Activated T-cell treated with anti-CD3 and anti-CD28 coated beads, Interleukin-2, amount 50 U/mL, for 72 hours (primary cell): ENCODE measurements around the gene ANG. TPM values are rescaled to one million over a fixed set of nuclear protein-coding genes. Genes with fewer than 3 reads are reported as not detected.
A peak's percentile ranks its signal among the peaks of the same experiment; 100 is the strongest.
"Not testable (repeated sequence)": the region's sequence is repeated elsewhere in the genome, so short reads cannot be mapped to it uniquely, and the experiment has no call there.

Experiments
- ATAC-seq, 2 donors: fragments of 150-1000 bp; cut with Tn5 transposase; replicated peaks in 1 of 2; 2 replicates each; pipeline ENCODE4 v1.10.0; 2021; ENCODE audit warnings: moderate library complexity in 2 of 2, mild to moderate bottlenecking in 1 of 2
- DNase-seq, 2 donors: peaks; one replicate each; pipeline ENCODE4 v3.0.0; 2021 to 2022; ENCODE audit warnings: mixed read lengths in 1 of 2
- H3K27ac Mint-ChIP-seq: one replicate; pipeline ENCODE4 v1.8.0; 2022; ENCODE audit warnings: mild to moderate bottlenecking, moderate library complexity, mixed read lengths
- H3K27me3 Mint-ChIP-seq: one replicate; pipeline ENCODE4 v1.8.0; 2022; ENCODE audit warnings: low read depth, mixed read lengths
- H3K36me3 Mint-ChIP-seq, 2 donors: one replicate each; pipeline ENCODE4 v1.8.0; 2022; ENCODE audit warnings: mixed read lengths in 2 of 2, mild to moderate bottlenecking in 1 of 2; ENCODE audit not compliant: insufficient read depth in 2 of 2
- H3K4me1 Mint-ChIP-seq: one replicate; pipeline ENCODE4 v1.8.0; 2022; ENCODE audit warnings: low read depth, mixed read lengths
- H3K4me3 Mint-ChIP-seq, 2 donors: one replicate each; pipeline ENCODE4 v1.8.0; 2022; ENCODE audit warnings: mild to moderate bottlenecking in 2 of 2, mixed read lengths in 2 of 2, moderate library complexity in 2 of 2
- H3K9me3 Mint-ChIP-seq, 2 donors: one replicate each; pipeline ENCODE4 v1.8.0; 2022; ENCODE audit warnings: mixed read lengths in 2 of 2
- total RNA-seq, 2 donors: library from RNA; stranded (reverse); gene quantifications; one replicate each; pipeline ENCODE4 v1.2.3, GENCODE V29; 2022

ANG gene
- total RNA-seq, 2 donors from 2014 or later = 0.67 to 2.5 TPM

GRCh38 chr14:20720741-20721140 is 32.2 kb downstream of the ANG start:
- Mint-ChIP-seq H3K4me1 (peaks cover 6% of the 10 kb centered on the region), H3K27ac (no peak overlapping the region), H3K9me3 (peaks cover 0 to 2% of the 10 kb centered on the region in 2 donors), H3K4me3 (no peak overlapping the region), H3K27me3 (peaks cover 24% of the 10 kb centered on the region), H3K36me3 (no peaks in the 10 kb centered on the region)
- no peak for ATAC-seq
- DNase-seq = no peak

- H3K4me1 Mint-ChIP-seq = peaks cover 6% of the 10 kb centered on the region
- H3K4me3 Mint-ChIP-seq = no peak overlapping the region
- no peak for ATAC-seq
- no peak overlapping the region for H3K27ac Mint-ChIP-seq
- H3K27me3 Mint-ChIP-seq = peaks cover 34% of the 10 kb centered on the region
- H3K36me3 Mint-ChIP-seq = no peaks in the 10 kb centered on the region
- no peak for DNase-seq
- no peaks in the 10 kb centered on the region for H3K9me3 Mint-ChIP-seq
These were observed 33.5 kb downstream of the ANG start for GRCh38 chr14:20722016-20722415.

GRCh38 chr14:20723488-20723887 is 34.9 kb downstream of the ANG start:
- no peaks in the 10 kb centered on the region for H3K9me3 Mint-ChIP-seq
- H3K36me3 Mint-ChIP-seq = no peaks in the 10 kb centered on the region
- peaks cover 6% of the 10 kb centered on the region for H3K4me1 Mint-ChIP-seq
- ATAC-seq (peak in 1 of 2 donors; percentile 46), DNase-seq (no peak)
- peaks cover 40% of the 10 kb centered on the region for H3K27me3 Mint-ChIP-seq
- no peak overlapping the region for H3K27ac Mint-ChIP-seq
- peak overlapping the region in 1 of 2 donors; percentile 13 for H3K4me3 Mint-ChIP-seq

GRCh38 chr14:20726121-20726520 is 37.6 kb downstream of the ANG start:
- H3K4me1 Mint-ChIP-seq, H3K27ac Mint-ChIP-seq, H3K36me3 Mint-ChIP-seq, ATAC-seq, H3K4me3 Mint-ChIP-seq, H3K9me3 Mint-ChIP-seq, DNase-seq: not testable (repeated sequence)
- peaks cover 40% of the 10 kb centered on the region for H3K27me3 Mint-ChIP-seq

- H3K27me3 Mint-ChIP-seq = peaks cover 38% of the 10 kb centered on the region
- no peak overlapping the region for H3K4me3 Mint-ChIP-seq
- no peaks in the 10 kb centered on the region for H3K4me1 Mint-ChIP-seq
- no peaks in the 10 kb centered on the region for H3K9me3 Mint-ChIP-seq
- no peak for DNase-seq
- ATAC-seq = no peak
- H3K27ac Mint-ChIP-seq = no peak overlapping the region
- H3K36me3 Mint-ChIP-seq = no peaks in the 10 kb centered on the region
These were observed 38.0 kb downstream of the ANG start for GRCh38 chr14:20726531-20726930.

GRCh38 chr14:20730891-20731290 is 42.3 kb downstream of the ANG start:
- H3K36me3 Mint-ChIP-seq = no peaks in the 10 kb centered on the region
- ATAC-seq (no peak), DNase-seq (no peak)
- H3K27me3 Mint-ChIP-seq = peaks cover 14% of the 10 kb centered on the region
- H3K4me1 Mint-ChIP-seq = no peaks in the 10 kb centered on the region
- no peak overlapping the region for H3K4me3 Mint-ChIP-seq
- H3K27ac Mint-ChIP-seq = no peak overlapping the region
- H3K9me3 Mint-ChIP-seq = no peaks in the 10 kb centered on the region

- ATAC-seq = no peak
These were observed 43.9 kb downstream of the ANG start for GRCh38 chr14:20732477-20732876.

GRCh38 chr14:20732979-20733635 is 44.5 kb downstream of the ANG start:
- no peak overlapping the region for H3K27ac Mint-ChIP-seq
- no peaks in the 10 kb centered on the region for H3K4me1 Mint-ChIP-seq
- H3K36me3 Mint-ChIP-seq = no peaks in the 10 kb centered on the region
- no peaks in the 10 kb centered on the region for H3K9me3 Mint-ChIP-seq
- peaks cover under 1% of the 10 kb centered on the region for H3K27me3 Mint-ChIP-seq
- ATAC-seq = no peak
- no peak overlapping the region for H3K4me3 Mint-ChIP-seq
- DNase-seq = no peak

More at GRCh38 chr14:20732477-20732876, 43.9 kb downstream of the ANG start:
- Mint-ChIP-seq H3K4me1 (no peaks in the 10 kb centered on the region), H3K4me3 (no peak overlapping the region), H3K9me3 (no peaks in the 10 kb centered on the region), H3K36me3 (no peaks in the 10 kb centered on the region), H3K27ac (no peak overlapping the region), H3K27me3 (peaks cover 7% of the 10 kb centered on the region)
- no peak for DNase-seq

GRCh38 chr14:20733684-20734429 is 45.3 kb downstream of the ANG start:
- Mint-ChIP-seq H3K9me3 (no peaks in the 10 kb centered on the region), H3K4me3 (no peak overlapping the region), H3K4me1 (no peaks in the 10 kb centered on the region), H3K36me3 (no peaks in the 10 kb centered on the region), H3K27ac (no peak overlapping the region), H3K27me3 (no peaks in the 10 kb centered on the region)
- no peak for DNase-seq
- ATAC-seq = no peak

- no peaks in the 10 kb centered on the region for H3K36me3 Mint-ChIP-seq
- no peak overlapping the region for H3K4me3 Mint-ChIP-seq
- no peaks in the 10 kb centered on the region for H3K9me3 Mint-ChIP-seq
- ATAC-seq = no peak
- DNase-seq = no peak
- no peaks in the 10 kb centered on the region for H3K4me1 Mint-ChIP-seq
- H3K27ac Mint-ChIP-seq = no peak overlapping the region
- no peaks in the 10 kb centered on the region for H3K27me3 Mint-ChIP-seq
These were observed 45.9 kb downstream of the ANG start for GRCh38 chr14:20734430-20734806.

GRCh38 chr14:20738292-20738691 is 49.7 kb downstream of the ANG start:
- H3K27me3 Mint-ChIP-seq, ATAC-seq, H3K9me3 Mint-ChIP-seq, H3K36me3 Mint-ChIP-seq, H3K4me3 Mint-ChIP-seq, DNase-seq, H3K27ac Mint-ChIP-seq, H3K4me1 Mint-ChIP-seq: not testable (repeated sequence)

- H3K4me1 Mint-ChIP-seq = no peaks in the 10 kb centered on the region
- no peak for ATAC-seq
- no peaks in the 10 kb centered on the region for H3K27me3 Mint-ChIP-seq
- no peak overlapping the region for H3K27ac Mint-ChIP-seq
- H3K9me3 Mint-ChIP-seq = no peaks in the 10 kb centered on the region
- DNase-seq = no peak
- no peak overlapping the region for H3K4me3 Mint-ChIP-seq
- no peaks in the 10 kb centered on the region for H3K36me3 Mint-ChIP-seq
These were observed 53.6 kb downstream of the ANG start for GRCh38 chr14:20742132-20742531.

- no peak for ATAC-seq
- H3K4me1 Mint-ChIP-seq = no peaks in the 10 kb centered on the region
- H3K36me3 Mint-ChIP-seq = no peaks in the 10 kb centered on the region
- H3K9me3 Mint-ChIP-seq = no peaks in the 10 kb centered on the region
- H3K27me3 Mint-ChIP-seq = peaks cover 3% of the 10 kb centered on the region
- H3K27ac Mint-ChIP-seq = no peak overlapping the region
- no peak for DNase-seq
- no peak overlapping the region for H3K4me3 Mint-ChIP-seq
These were observed 55.0 kb downstream of the ANG start for GRCh38 chr14:20743556-20743955.
